Neural cell (in vitro differentiated cells): Measurements from ENCODE around the gene IP6K1.
"Not testable (repeated sequence)": the region's sequence is repeated elsewhere in the genome, so short reads cannot be mapped to it uniquely, and the experiment has no call there.

ENCODE experiments used
- EP300 ChIP-seq: fragments of 450-650 bp; conservative IDR thresholded peaks from 2 replicates; pipeline ENCODE4 v1.6.1; 2014; ENCODE audit warnings: antibody characterized with exemption, mild to moderate bottlenecking, moderate library complexity; ENCODE audit not compliant: poor library complexity, severe bottlenecking
- EZH2 ChIP-seq: fragments of 200-600, 300-800 bp; shearing (Covaris generic), sonication (generic); IDR thresholded peaks from 2 replicates; pipeline ENCODE4 v1.6.1; 2014; ENCODE audit warnings: antibody characterized with exemption, low read length, borderline replicate concordance, mild to moderate bottlenecking; ENCODE audit not compliant: insufficient read depth, poor library complexity, severe bottlenecking
- MXI1 ChIP-seq: fragments of 450-650 bp; conservative IDR thresholded peaks from 2 replicates; pipeline ENCODE4 v1.6.1; 2014; ENCODE audit warnings: antibody characterized with exemption, mild to moderate bottlenecking; ENCODE audit not compliant: poor library complexity, severe bottlenecking
- POLR2AphosphoS5 ChIP-seq: IDR thresholded peaks from 2 replicates; pipeline ENCODE4 v1.6.1; 2012
- RAD21 ChIP-seq: fragments of 450-650 bp; conservative IDR thresholded peaks from 2 replicates; pipeline ENCODE4 v1.6.1; 2014; ENCODE audit warnings: antibody characterized with exemption, mild to moderate bottlenecking, moderate library complexity
- SMC3 ChIP-seq: fragments of 450-650 bp; conservative IDR thresholded peaks from 2 replicates; pipeline ENCODE4 v1.6.1; 2014; ENCODE audit warnings: antibody characterized with exemption, mild to moderate bottlenecking, moderate library complexity; ENCODE audit not compliant: poor library complexity
- TAF1 ChIP-seq: IDR thresholded peaks from 2 replicates; pipeline ENCODE4 v1.6.1; 2012; ENCODE audit warnings: low read depth
- TF ChIP-seq, protein P1 (sequence below): fragments of 450-650 bp; IDR thresholded peaks from 2 replicates; pipeline ENCODE4 v1.5.1; 2014; ENCODE audit warnings: antibody characterized with exemption, mild to moderate bottlenecking, moderate library complexity; ENCODE audit not compliant: poor library complexity, severe bottlenecking

DNA sequence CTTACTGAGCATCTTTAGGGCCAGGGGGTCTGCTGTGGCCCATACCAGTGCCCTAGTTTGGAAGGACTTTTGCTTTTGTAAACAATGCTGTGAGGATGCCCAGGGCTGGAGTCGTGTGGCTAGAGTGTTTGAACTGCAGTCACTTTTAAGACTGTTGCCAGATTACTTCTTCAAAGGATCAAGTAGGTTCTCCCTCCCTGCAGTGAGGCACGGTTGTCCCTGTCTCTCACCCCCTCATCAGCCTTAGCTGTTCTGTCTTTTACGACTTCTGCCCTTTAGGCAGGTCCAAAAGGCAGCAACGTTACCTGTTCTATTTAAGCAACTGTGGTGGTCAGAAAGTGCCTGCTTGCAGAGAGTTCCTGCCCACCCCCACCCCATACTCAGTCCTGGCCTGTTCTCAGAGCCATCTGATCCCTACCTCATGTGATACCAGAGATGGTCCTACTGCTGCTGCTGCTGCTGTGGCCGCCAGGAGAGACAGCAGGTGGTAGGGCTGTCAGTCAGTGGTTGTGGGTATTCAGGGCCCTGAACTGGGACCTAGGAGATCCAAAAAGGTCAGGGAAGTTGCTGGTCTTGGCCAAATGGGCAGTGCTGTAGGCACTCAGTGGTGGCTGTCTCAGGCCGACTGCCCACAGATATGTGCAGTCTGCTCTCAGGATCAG is 91.8 kb downstream of the IP6K1 start:
- TF ChIP-seq, protein P1, sequence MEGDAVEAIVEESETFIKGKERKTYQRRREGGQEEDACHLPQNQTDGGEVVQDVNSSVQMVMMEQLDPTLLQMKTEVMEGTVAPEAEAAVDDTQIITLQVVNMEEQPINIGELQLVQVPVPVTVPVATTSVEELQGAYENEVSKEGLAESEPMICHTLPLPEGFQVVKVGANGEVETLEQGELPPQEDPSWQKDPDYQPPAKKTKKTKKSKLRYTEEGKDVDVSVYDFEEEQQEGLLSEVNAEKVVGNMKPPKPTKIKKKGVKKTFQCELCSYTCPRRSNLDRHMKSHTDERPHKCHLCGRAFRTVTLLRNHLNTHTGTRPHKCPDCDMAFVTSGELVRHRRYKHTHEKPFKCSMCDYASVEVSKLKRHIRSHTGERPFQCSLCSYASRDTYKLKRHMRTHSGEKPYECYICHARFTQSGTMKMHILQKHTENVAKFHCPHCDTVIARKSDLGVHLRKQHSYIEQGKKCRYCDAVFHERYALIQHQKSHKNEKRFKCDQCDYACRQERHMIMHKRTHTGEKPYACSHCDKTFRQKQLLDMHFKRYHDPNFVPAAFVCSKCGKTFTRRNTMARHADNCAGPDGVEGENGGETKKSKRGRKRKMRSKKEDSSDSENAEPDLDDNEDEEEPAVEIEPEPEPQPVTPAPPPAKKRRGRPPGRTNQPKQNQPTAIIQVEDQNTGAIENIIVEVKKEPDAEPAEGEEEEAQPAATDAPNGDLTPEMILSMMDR = not testable (repeated sequence)
- TF ChIP-seq RAD21, SMC3, POLR2AphosphoS5, EZH2, TAF1, EP300, MXI1: not testable (repeated sequence)
